Islet precursor cell (in vitro differentiated cells): ENCODE measurements around the gene VGF.
"Not testable (repeated sequence)": the region's sequence is repeated elsewhere in the genome, so short reads cannot be mapped to it uniquely, and the experiment has no call there.

Source experiments
- DNase-seq: peaks from one replicate; pipeline ENCODE4 v3.0.0-alpha.2; 2018

The VGF gene

DNA sequence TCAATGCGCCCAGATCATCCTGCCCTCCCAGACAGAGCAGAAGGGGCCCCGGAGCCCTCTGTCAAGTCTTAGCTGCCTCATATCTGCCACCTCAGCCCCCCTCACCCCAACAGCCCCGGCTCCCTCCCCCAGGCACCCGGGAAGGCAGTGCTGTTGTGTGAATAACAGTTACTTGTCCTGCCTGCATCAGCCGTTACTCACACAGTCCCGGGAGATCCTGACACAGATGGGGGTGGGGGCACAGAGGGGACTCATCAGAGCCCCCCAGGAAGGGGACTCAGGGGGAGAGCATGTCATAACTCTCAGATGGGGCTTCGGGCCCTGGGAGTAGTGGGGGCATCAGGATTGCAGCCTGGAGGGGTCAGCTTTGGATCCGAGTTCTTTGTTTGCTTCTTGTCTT is 50.9 kb downstream of the VGF start:
- no peak for DNase-seq

DNA sequence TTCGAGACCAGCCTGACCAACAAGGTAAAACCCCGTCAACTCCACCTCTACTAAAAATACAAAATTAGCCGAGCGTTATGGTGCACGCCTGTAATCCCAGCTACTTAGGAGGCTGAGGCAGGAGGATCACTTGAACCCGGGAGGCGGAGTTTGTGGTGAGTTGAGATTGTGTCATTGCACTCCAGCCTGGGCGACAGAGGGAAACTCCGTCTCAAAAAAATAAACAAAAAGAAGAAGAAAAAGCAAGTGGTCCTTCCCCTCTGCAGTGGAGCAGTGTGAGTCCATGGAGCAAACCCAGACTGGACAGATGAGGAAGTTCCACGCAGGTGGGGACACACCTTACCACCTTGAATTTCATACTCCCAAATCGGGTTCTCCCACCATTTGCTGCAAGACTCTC is 51.5 kb downstream of the VGF start:
- DNase-seq, result no peak

DNA sequence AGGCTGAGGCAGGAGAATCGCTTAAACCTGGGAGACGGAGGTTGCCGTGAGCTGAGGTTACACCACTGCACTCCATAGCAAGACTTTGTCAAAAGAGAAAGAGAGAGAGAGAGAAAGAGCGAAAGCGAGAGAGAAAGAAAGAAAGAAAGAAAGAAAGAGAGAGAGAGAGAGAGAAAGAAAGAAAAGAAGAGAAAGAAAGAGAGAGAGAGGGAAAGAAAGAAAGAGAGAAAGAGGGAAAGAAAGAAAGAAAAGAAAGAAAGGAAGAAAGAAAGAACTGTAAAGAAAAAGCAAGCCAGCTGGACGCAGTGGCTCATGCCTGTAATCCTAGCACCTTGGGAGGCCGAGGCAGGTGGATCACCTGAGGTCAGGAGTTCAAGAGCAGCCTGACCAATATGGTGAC is 52.2 kb downstream of the VGF start:
- not testable (repeated sequence) for DNase-seq
